HepG2 (cell line): ENCODE data around the gene MIDN. TPM values are rescaled to one million over a fixed set of nuclear protein-coding genes. Genes with fewer than 3 reads are reported as not detected.
A peak's percentile ranks its signal among the peaks of the same experiment; 100 is the strongest.

Experiments
- ARID5B ChIP-seq: IDR thresholded peaks from 2 replicates; pipeline ENCODE4 v1.4.0; 2020; ENCODE audit warnings: mild to moderate bottlenecking, missing genetic modification reagents
- BRCA1 ChIP-seq: sonication (generic); formaldehyde crosslinking; IDR thresholded peaks from 2 replicates; pipeline ENCODE4 v1.4.0; 2020; ENCODE audit warnings: missing genetic modification reagents
- CREM ChIP-seq, 2 experiments: sonication (generic) in 1 of 2; formaldehyde crosslinking in 1 of 2; IDR thresholded peaks; 2 replicates each; pipeline versions ENCODE4 v1.4.0 to v1.6.1; 2016 to 2020; ENCODE audit warnings: antibody characterized with exemption in 1 of 2, mild to moderate bottlenecking in 1 of 2, missing genetic modification reagents in 1 of 2
- HOXA3 ChIP-seq: sonication (generic); formaldehyde crosslinking; IDR thresholded peaks from 2 replicates; pipeline ENCODE4 v1.5.0; 2020; ENCODE audit warnings: missing genetic modification reagents
- HOXD1 ChIP-seq: sonication (generic); formaldehyde crosslinking; IDR thresholded peaks from 2 replicates; pipeline ENCODE4 v1.5.0; 2020; ENCODE audit warnings: missing genetic modification reagents
- KDM1A ChIP-seq: IDR thresholded peaks from 2 replicates; pipeline ENCODE4 v1.6.1; 2016; ENCODE audit warnings: missing compliant biosample characterization
- LCORL ChIP-seq, 2 experiments: fragments of 450-650 bp in 1 of 2; sonication (generic) in 1 of 2; formaldehyde crosslinking in 1 of 2; IDR thresholded peaks; 2 replicates each; pipeline versions ENCODE4 v1.5.0 to v1.6.1; 2017 to 2020; ENCODE audit warnings: antibody characterized with exemption in 1 of 2, missing genetic modification reagents in 1 of 2
- NCOA2 ChIP-seq: sonication (generic); formaldehyde crosslinking; IDR thresholded peaks from 2 replicates; pipeline ENCODE4 v1.8.0; 2022; ENCODE audit warnings: inconsistent platforms
- NFYB ChIP-seq: sonication (generic); formaldehyde crosslinking; IDR thresholded peaks from 2 replicates; pipeline ENCODE4 v1.4.0; 2020; ENCODE audit warnings: missing genetic modification reagents
- NONO ChIP-seq, 2 experiments: fragments of 450-650 bp in 1 of 2; sonication (generic) in 1 of 2; formaldehyde crosslinking in 1 of 2; IDR thresholded peaks in 1 of 2; conservative IDR thresholded peaks in 1 of 2; 2 replicates each; pipeline versions ENCODE4 v1.6.1 to v1.8.0; 2017 to 2022; ENCODE audit warnings: mild to moderate bottlenecking in 1 of 2, missing genetic modification reagents in 1 of 2, moderate library complexity in 1 of 2
- NR3C1 ChIP-seq: sonication (generic); formaldehyde crosslinking; IDR thresholded peaks from 2 replicates; pipeline ENCODE4 v1.4.0; 2020; ENCODE audit warnings: missing genetic modification reagents
- POLR2AphosphoS2 ChIP-seq: IDR thresholded peaks from 2 replicates; pipeline ENCODE4 v1.6.1; 2011; ENCODE audit warnings: low read depth, low read length, improper control_type of control experiment
- RORA ChIP-seq: sonication (generic); formaldehyde crosslinking; IDR thresholded peaks from 2 replicates; pipeline ENCODE4 v1.5.0; 2020; ENCODE audit warnings: mild to moderate bottlenecking, missing genetic modification reagents, moderate library complexity
- SALL1 ChIP-seq: sonication (generic); formaldehyde crosslinking; IDR thresholded peaks from 2 replicates; pipeline ENCODE4 v1.8.0; 2022; ENCODE audit warnings: mild to moderate bottlenecking, missing genetic modification reagents
- SRF ChIP-seq: IDR thresholded peaks from 2 replicates; pipeline ENCODE4 v1.6.1; 2011; ENCODE audit warnings: mild to moderate bottlenecking, low read depth, low read length, moderate library complexity
- STAG1 ChIP-seq: sonication (generic); formaldehyde crosslinking; IDR thresholded peaks from 2 replicates; pipeline ENCODE4 v1.4.0; 2020; ENCODE audit warnings: missing genetic modification reagents
- STAT6 ChIP-seq: sonication (generic); formaldehyde crosslinking; IDR thresholded peaks from 2 replicates; pipeline ENCODE4 v1.4.0; 2020; ENCODE audit warnings: missing genetic modification reagents, mild to moderate bottlenecking, borderline replicate concordance
- SYNCRIP ChIP-seq: fragments of 200-400 bp; formaldehyde crosslinking; IDR thresholded peaks from 2 replicates; pipeline ENCODE4 v1.6.1; 2018; ENCODE audit warnings: mild to moderate bottlenecking, low read depth, low read length; ENCODE audit not compliant: insufficient read depth
- TEF ChIP-seq: sonication (generic); formaldehyde crosslinking; IDR thresholded peaks from 2 replicates; pipeline ENCODE4 v1.5.0; 2020; ENCODE audit warnings: missing genetic modification reagents
- THYN1 ChIP-seq: sonication (generic); formaldehyde crosslinking; IDR thresholded peaks from 2 replicates; pipeline ENCODE4 v1.8.1; 2023; ENCODE audit warnings: low read depth, mild to moderate bottlenecking, moderate library complexity, missing genetic modification reagents, borderline replicate concordance
- ZBTB38 ChIP-seq: sonication (generic); formaldehyde crosslinking; IDR thresholded peaks from 2 replicates; pipeline ENCODE4 v1.5.1; 2020; ENCODE audit warnings: mild to moderate bottlenecking, missing genetic modification reagents
- ZFP36L2 ChIP-seq: sonication (generic); formaldehyde crosslinking; IDR thresholded peaks from 2 replicates; pipeline ENCODE4 v1.4.0; 2020; ENCODE audit warnings: missing genetic modification reagents
- ZNF12 ChIP-seq: sonication (generic); formaldehyde crosslinking; IDR thresholded peaks from 2 replicates; pipeline ENCODE4 v1.5.0; 2020; ENCODE audit warnings: missing genetic modification reagents
- ZNF256 ChIP-seq: sonication (generic); formaldehyde crosslinking; conservative IDR thresholded peaks from 2 replicates; pipeline ENCODE4 v1.4.0; 2020; ENCODE audit warnings: missing genetic modification reagents
- ZNF33A ChIP-seq: sonication (generic); formaldehyde crosslinking; IDR thresholded peaks from 2 replicates; pipeline ENCODE4 v1.5.1; 2020; ENCODE audit warnings: missing genetic modification reagents, mild to moderate bottlenecking, moderate library complexity, borderline replicate concordance
- ZNF773 ChIP-seq: sonication (generic); formaldehyde crosslinking; IDR thresholded peaks from 2 replicates; pipeline ENCODE4 v1.4.0; 2020; ENCODE audit warnings: missing genetic modification reagents, borderline replicate concordance
- polyA plus RNA-seq, 8 experiments: library from polyadenylated mRNA; depleted of rRNA in 3 of 8; stranded (reverse) in 7 of 8; unstranded in 1 of 8; fragments of >200 nt; fragmentation: Illumina TruSeq in 4 of 8; extraction: Trizol in 4 of 8; gene quantifications; 2 replicates each; pipeline versions ENCODE4 v1.2.1 to v1.2.3, GENCODE V29; 2011 to 2016; ENCODE audit warnings: low read depth in 4 of 8, missing spikeins in 1 of 8, mixed read lengths in 1 of 8; ENCODE audit not compliant: insufficient read depth in 1 of 8
- total RNA-seq, 5 experiments: library from RNA; depleted of rRNA; stranded (reverse); fragments of >200 nt; fragmentation: Illumina TruSeq; extraction: Trizol; gene quantifications; 2 replicates each; pipeline ENCODE4 v1.2.3, GENCODE V29; 2016; ENCODE audit warnings: low read depth in 1 of 5

Gene MIDN
- total and polyA plus RNA-seq, 2 of the 13 experiments (the other 11 are each of a cell fraction or from before 2014, with no cell fraction given) = 8.4 to 18.0 TPM

- peak; percentile 75 for TF ChIP-seq NFYB (CRISPR knock-in tag)
- no peak; the same call in 1 of the 2 replicates for TF ChIP-seq NCOA2 (CRISPR knock-in tag)
- peak; percentile 16; the same call in 1 of the 2 replicates for TF ChIP-seq HOXA3 (CRISPR knock-in tag)
- no peak for TF ChIP-seq ZNF12 (CRISPR knock-in tag)
- TF ChIP-seq ARID5B (CRISPR knock-in tag) = no peak; the same call in 1 of the 2 replicates
- no peak for TF ChIP-seq RORA (CRISPR knock-in tag)
- no peak for TF ChIP-seq TEF
- peak; percentile 69; the same call in 1 of the 2 replicates for TF ChIP-seq ZNF773
- no peak for TF ChIP-seq SRF
- TF ChIP-seq STAT6 = no peak
- TF ChIP-seq THYN1 (CRISPR knock-in tag) = no peak
- TF ChIP-seq ZNF256 (CRISPR knock-in tag) = no peak
- TF ChIP-seq LCORL (IDR thresholded peaks at IDR 0.05) = no peak
- no peak; the same call in 1 of the 2 replicates for TF ChIP-seq LCORL (CRISPR knock-in tag; IDR thresholded peaks at IDR 0.05)
- TF ChIP-seq ZFP36L2 = no peak
- no peak for TF ChIP-seq BRCA1 (CRISPR knock-in tag)
- TF ChIP-seq SYNCRIP = no peak
- no peak for TF ChIP-seq NR3C1 (CRISPR knock-in tag)
- no peak for TF ChIP-seq ZBTB38 (CRISPR knock-in tag)
- TF ChIP-seq POLR2AphosphoS2 = peak; percentile 97
- no peak for TF ChIP-seq CREM (IDR thresholded peaks at IDR 0.05)
- TF ChIP-seq CREM (CRISPR knock-in tag; IDR thresholded peaks at IDR 0.05) = no peak
- TF ChIP-seq STAG1 (CRISPR knock-in tag) = no peak
- TF ChIP-seq SALL1 (CRISPR knock-in tag) = peak; percentile 48
- no peak for TF ChIP-seq NONO (IDR thresholded peaks at IDR 0.05)
- peak; percentile 48 for TF ChIP-seq NONO (CRISPR knock-in tag; conservative IDR thresholded peaks at IDR 0.05)
- no peak for TF ChIP-seq KDM1A
- no peak for TF ChIP-seq ZNF33A
- peak; percentile 33; the same call in 1 of the 2 replicates for TF ChIP-seq HOXD1
Observed at GRCh38 chr19:1269065-1269477, 20.7 kb downstream of the MIDN start, which contains the start of gene CIRBP (continued).
